IMR-90 (cell line): Measurements from ENCODE around the gene MORC1. TPM values are rescaled to one million over a fixed set of nuclear protein-coding genes. Genes with fewer than 3 reads are reported as not detected.

ENCODE experiments used
- ATAC-seq: fragments of 200-7000 bp; cut with Tn5 transposase; 2 replicates; pipeline ENCODE4 v1.9.1; 2020; ENCODE audit warnings: low read depth, mild to moderate bottlenecking, moderate library complexity
- BruUV-seq: library from RNA; stranded (reverse); fragments of 400-500 nt; replicated peaks from 2 replicates; lab custom pipeline; 2021; lab: Mats Ljungman, UMichigan
- CTCF ChIA-PET: fragments of 300-600 bp; formaldehyde crosslinking; extraction: SDS; loops from one replicate; lab custom pipeline; 2021; ENCODE audit warnings: antibody characterized with exemption; lab: Yijun Ruan, JAX
- POLR2A ChIA-PET: fragments of 300-600 bp; sonication (Branson Sonifier 250); formaldehyde crosslinking; loops from one replicate; lab custom pipeline; 2022; ENCODE audit warnings: antibody characterized with exemption; ENCODE audit not compliant: unreplicated experiment; lab: Charles Lee
- DNase-seq: peaks from one replicate; pipeline ENCODE4 v3.0.0; 2013
- H2AFZ ChIP-seq: replicated peaks from 2 replicates; pipeline ENCODE3; 2013; ENCODE audit warnings: low read length, mild to moderate bottlenecking; ENCODE audit not compliant: poor library complexity
- H2AK5ac ChIP-seq: 2 replicates; pipeline ENCODE4 v1.6.1; 2013; ENCODE audit warnings: low read depth, low read length, inconsistent platforms
- H2AK9ac ChIP-seq: replicated peaks from 2 replicates; pipeline ENCODE3; 2013; ENCODE audit warnings: mild to moderate bottlenecking, low read depth, low read length, moderate library complexity; ENCODE audit not compliant: poor library complexity
- H2BK120ac ChIP-seq: 2 replicates; pipeline ENCODE4 v1.6.1; 2013; ENCODE audit warnings: low read depth, low read length, inconsistent platforms
- H2BK15ac ChIP-seq: 3 replicates; pipeline ENCODE4 v1.6.1; 2013; ENCODE audit warnings: low read depth, low read length, inconsistent platforms
- H2BK20ac ChIP-seq: 2 replicates; pipeline ENCODE4 v1.6.1; 2013; ENCODE audit warnings: low read depth, mild to moderate bottlenecking, inconsistent platforms, low read length, moderate library complexity
- H2BK5ac ChIP-seq: 2 replicates; pipeline ENCODE4 v1.6.1; 2013; ENCODE audit warnings: mild to moderate bottlenecking, low read depth, low read length, inconsistent platforms; ENCODE audit not compliant: poor library complexity, severe bottlenecking
- H3K14ac ChIP-seq: replicated peaks from 2 replicates; pipeline ENCODE4 v1.6.1; 2013; ENCODE audit warnings: low read depth, low read length, inconsistent platforms
- H3K18ac ChIP-seq: 2 replicates; pipeline ENCODE4 v1.6.1; 2013; ENCODE audit warnings: low read depth, low read length, control low read depth
- H3K23ac ChIP-seq: 2 replicates; pipeline ENCODE4 v1.6.1; 2013; ENCODE audit warnings: low read depth, low read length, inconsistent platforms
- H3K27ac ChIP-seq: 2 replicates; pipeline ENCODE4 v1.5.1; 2013; ENCODE audit warnings: mild to moderate bottlenecking, control low read depth, low read length; ENCODE audit not compliant: insufficient read depth
- H3K27me3 ChIP-seq: 2 replicates; pipeline ENCODE4 v1.6.1; 2013; ENCODE audit warnings: low read length; ENCODE audit not compliant: control insufficient read depth, insufficient read depth
- H3K36me3 ChIP-seq: 2 replicates; pipeline ENCODE4 v1.6.1; 2013; ENCODE audit warnings: low read length, mixed read lengths; ENCODE audit not compliant: control insufficient read depth, insufficient read depth
- H3K4ac ChIP-seq: 2 replicates; pipeline ENCODE4 v1.6.1; 2013; ENCODE audit warnings: low read depth, low read length, inconsistent platforms
- H3K4me1 ChIP-seq: 2 replicates; pipeline ENCODE4 v1.6.1; 2013; ENCODE audit warnings: low read length, mixed read lengths; ENCODE audit not compliant: control insufficient read depth, insufficient read depth
- H3K4me2 ChIP-seq: 2 replicates; pipeline ENCODE4 v1.6.1; 2013; ENCODE audit warnings: low read depth, mild to moderate bottlenecking, control low read depth, low read length, moderate library complexity
- H3K4me3 ChIP-seq: 2 replicates; pipeline ENCODE4 v1.5.1; 2013; ENCODE audit warnings: low read depth, mild to moderate bottlenecking, control low read depth, low read length, moderate library complexity; ENCODE audit not compliant: insufficient read depth
- H3K56ac ChIP-seq: 2 replicates; pipeline ENCODE4 v1.6.1; 2013; ENCODE audit warnings: low read length, inconsistent platforms; ENCODE audit not compliant: insufficient read depth; ENCODE audit errors: extremely low read depth
- H3K79me1 ChIP-seq, 2 experiments: 2 replicates each; pipeline ENCODE4 v1.6.1; 2013; ENCODE audit warnings: low read length in 2 of 2, inconsistent platforms in 1 of 2, low read depth in 1 of 2
- H3K9ac ChIP-seq: 2 replicates; pipeline ENCODE4 v1.6.1; 2013; ENCODE audit warnings: low read depth, low read length, control low read depth
- H3K9me1 ChIP-seq: 2 replicates; pipeline ENCODE4 v1.6.1; 2013; ENCODE audit warnings: low read length, inconsistent platforms; ENCODE audit not compliant: insufficient read depth
- H3K9me3 ChIP-seq: 2 replicates; pipeline ENCODE4 v1.6.1; 2013; ENCODE audit warnings: low read length; ENCODE audit not compliant: control insufficient read depth, insufficient read depth
- H4K20me1 ChIP-seq: 2 replicates; pipeline ENCODE4 v1.6.1; 2013; ENCODE audit warnings: low read length, inconsistent platforms; ENCODE audit not compliant: insufficient read depth
- H4K5ac ChIP-seq: 2 replicates; pipeline ENCODE4 v1.6.1; 2013; ENCODE audit warnings: mild to moderate bottlenecking, low read depth, low read length, control low read depth
- H4K8ac ChIP-seq, 2 experiments: 2 replicates each; pipeline ENCODE4 v1.6.1; 2013; ENCODE audit warnings: low read depth in 2 of 2, low read length in 2 of 2, control low read depth in 1 of 2, inconsistent platforms in 1 of 2
- H4K91ac ChIP-seq: 2 replicates; pipeline ENCODE4 v1.6.1; 2013; ENCODE audit warnings: low read depth, low read length, inconsistent platforms; ENCODE audit not compliant: insufficient read depth
- BHLHE40 ChIP-seq: fragments of 150-350 bp; IDR thresholded peaks from 2 replicates; pipeline ENCODE4 v1.6.1; 2016; ENCODE audit warnings: mild to moderate bottlenecking, low read depth, low read length
- CEBPB ChIP-seq: IDR thresholded peaks from 2 replicates; pipeline ENCODE4 v1.6.1; 2012; ENCODE audit warnings: low read depth, low read length, improper control_type of control experiment
- CHD1 ChIP-seq: IDR thresholded peaks from 2 replicates; pipeline ENCODE4 v1.6.1; 2012; ENCODE audit warnings: low read depth, low read length, improper control_type of control experiment
- FOS ChIP-seq: fragments of 150-350 bp; IDR thresholded peaks from 2 replicates; pipeline ENCODE4 v1.6.1; 2016; ENCODE audit warnings: low read depth, low read length
- MAFK ChIP-seq: IDR thresholded peaks from 2 replicates; pipeline ENCODE4 v1.6.1; 2012; ENCODE audit warnings: low read depth, low read length, improper control_type of control experiment
- MAZ ChIP-seq: IDR thresholded peaks from 2 replicates; pipeline ENCODE4 v1.6.1; 2012; ENCODE audit warnings: low read depth, mild to moderate bottlenecking, low read length, improper control_type of control experiment, moderate library complexity, borderline replicate concordance
- MXI1 ChIP-seq: IDR thresholded peaks from 2 replicates; pipeline ENCODE4 v1.6.1; 2012; ENCODE audit warnings: low read depth, mild to moderate bottlenecking, low read length, moderate library complexity, borderline replicate concordance
- NFE2L2 ChIP-seq: fragments of 150-350 bp; IDR thresholded peaks from 2 replicates; pipeline ENCODE4 v1.6.1; 2016; ENCODE audit warnings: low read depth, mild to moderate bottlenecking, low read length
- POLR2A ChIP-seq: IDR thresholded peaks from 2 replicates; pipeline ENCODE4 v1.6.1; 2012; ENCODE audit warnings: mild to moderate bottlenecking, low read depth, low read length
- RAD21 ChIP-seq: IDR thresholded peaks from 2 replicates; pipeline ENCODE4 v1.6.1; 2012; ENCODE audit warnings: low read length, improper control_type of control experiment
- RCOR1 ChIP-seq: IDR thresholded peaks from 2 replicates; pipeline ENCODE4 v1.6.1; 2012; ENCODE audit warnings: mild to moderate bottlenecking, low read length, improper control_type of control experiment; ENCODE audit not compliant: insufficient replicate concordance
- RFX5 ChIP-seq: IDR thresholded peaks from 2 replicates; pipeline ENCODE4 v1.8.0; 2012; ENCODE audit warnings: low read depth, mild to moderate bottlenecking, low read length, moderate library complexity
- SMC3 ChIP-seq: fragments of 150-350 bp; IDR thresholded peaks from 2 replicates; pipeline ENCODE4 v1.6.1; 2016; ENCODE audit warnings: low read depth, mild to moderate bottlenecking, antibody characterized with exemption, low read length, moderate library complexity
- WGBS, 2 experiments: methylation state at CpG; one replicate each; pipeline versions ENCODE4 v1.1.5 to v1.1.7; 2013; ENCODE audit warnings: missing lambda C conversion rate in 2 of 2; ENCODE audit not compliant: insufficient read length in 1 of 2; ENCODE audit errors: extremely low coverage in 2 of 2; 5-methylcytosine and 5-hydroxymethylcytosine counted together
- dilution Hi-C: fragments of 300-500 bp; cut with HindIII; formaldehyde crosslinking; loops from one replicate; pipeline ENCODE4 v1.14.3; 2018; ENCODE audit warnings: low sequenced_read_pairs; ENCODE audit not compliant: unreplicated experiment
- in situ Hi-C: fragments of 300-500 bp; cut with MboI; formaldehyde crosslinking; loops from 3 replicates; pipeline ENCODE4 v1.14.3; 2019; ENCODE audit warnings: low sequenced_read_pairs, inconsistent platforms, mixed read lengths
- intact Hi-C: fragments of 100-400 bp; cut with micrococcal nuclease; formaldehyde crosslinking; loops from 2 replicates; pipeline ENCODE4 v1.10.0; 2022
- polyA plus RNA-seq, 3 experiments: library from polyadenylated mRNA; depleted of rRNA; stranded (reverse); fragments of >200 nt; gene quantifications; 2 replicates each; pipeline ENCODE4 v1.2.3, GENCODE V29; 2012; ENCODE audit warnings: low replicate concordance in 1 of 3
- total RNA-seq: library from RNA; depleted of rRNA; stranded (reverse); fragments of >200 nt; gene quantifications from 2 replicates; pipeline ENCODE4 v1.2.3, GENCODE V29; 2012
- TF ChIP-seq, protein P1 (sequence below): conservative IDR thresholded peaks from 2 replicates; pipeline ENCODE4 v1.5.1; 2012; ENCODE audit warnings: mild to moderate bottlenecking, low read depth, low read length, improper control_type of control experiment
- TF ChIP-seq, protein P2 (sequence below): fragments of 150-350 bp; IDR thresholded peaks from 2 replicates; pipeline ENCODE4 v1.6.1; 2017; ENCODE audit warnings: mild to moderate bottlenecking, antibody characterized with exemption, low read length, low read depth
- TF ChIP-seq, protein P3 (sequence below): fragments of 150-350 bp; IDR thresholded peaks from 2 replicates; pipeline ENCODE4 v1.6.1; 2016; ENCODE audit warnings: low read depth, mild to moderate bottlenecking, low read length, moderate library complexity, borderline replicate concordance

Gene MORC1
- total and polyA plus RNA-seq, 2 of the 4 experiments (the other 2 are of a cell fraction), result not detected

DNA sequence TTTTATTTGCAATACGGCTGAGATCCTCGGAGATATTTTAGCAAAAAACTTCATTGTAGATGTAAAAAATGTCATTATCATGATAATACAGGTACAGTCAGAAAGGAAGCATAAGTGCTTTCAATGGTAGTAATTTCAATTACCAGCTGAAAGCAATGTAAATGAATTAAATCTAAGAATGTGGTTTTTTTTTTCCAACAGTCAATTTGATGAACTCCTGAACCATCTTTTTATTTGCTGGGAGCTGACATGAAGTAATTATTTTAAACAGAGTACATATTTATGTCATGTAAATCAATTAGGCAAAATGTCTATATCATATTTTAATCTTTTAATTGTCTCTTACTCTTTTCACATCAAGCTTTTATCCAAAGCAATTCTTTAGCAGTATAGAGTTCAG is 70.6 kb downstream of the MORC1 start:
- Histone ChIP-seq H2AK9ac (no peak overlapping the region), H3K4me1 (no peaks in the 10 kb centered on the region), H3K14ac (no peak overlapping the region), H3K4me2 (no peak overlapping the region), H2BK5ac (no peak overlapping the region), H3K9ac (no peak overlapping the region), H3K79me1 (no peaks in the 10 kb centered on the region), H3K27me3 (no peaks in the 10 kb centered on the region), H3K4ac (no peak overlapping the region), H2BK15ac (no peak overlapping the region), H3K56ac (no peak overlapping the region), H4K5ac (no peak overlapping the region), H4K8ac (no peak overlapping the region), H2AK5ac (no peak overlapping the region), H4K20me1 (no peaks in the 10 kb centered on the region), H3K4me3 (no peak overlapping the region), H3K18ac (no peak overlapping the region), H2BK120ac (no peak overlapping the region), H2BK20ac (no peak overlapping the region), H3K9me3 (no peaks in the 10 kb centered on the region), H3K9me1 (no peaks in the 10 kb centered on the region), H3K36me3 (no peaks in the 10 kb centered on the region), H3K23ac (no peak overlapping the region), H4K91ac (no peak overlapping the region), H2AFZ (no peak overlapping the region), H3K27ac (no peak overlapping the region)
- TF ChIP-seq RFX5 (no peak), RCOR1 (no peak), MXI1 (no peak), RAD21 (no peak), CEBPB (no peak), MAZ (no peak), MAFK (no peak), FOS (no peak), NFE2L2 (no peak), SMC3 (no peak), POLR2A (no peak), CHD1 (no peak), BHLHE40 (no peak)
- TF ChIP-seq, protein P1, sequence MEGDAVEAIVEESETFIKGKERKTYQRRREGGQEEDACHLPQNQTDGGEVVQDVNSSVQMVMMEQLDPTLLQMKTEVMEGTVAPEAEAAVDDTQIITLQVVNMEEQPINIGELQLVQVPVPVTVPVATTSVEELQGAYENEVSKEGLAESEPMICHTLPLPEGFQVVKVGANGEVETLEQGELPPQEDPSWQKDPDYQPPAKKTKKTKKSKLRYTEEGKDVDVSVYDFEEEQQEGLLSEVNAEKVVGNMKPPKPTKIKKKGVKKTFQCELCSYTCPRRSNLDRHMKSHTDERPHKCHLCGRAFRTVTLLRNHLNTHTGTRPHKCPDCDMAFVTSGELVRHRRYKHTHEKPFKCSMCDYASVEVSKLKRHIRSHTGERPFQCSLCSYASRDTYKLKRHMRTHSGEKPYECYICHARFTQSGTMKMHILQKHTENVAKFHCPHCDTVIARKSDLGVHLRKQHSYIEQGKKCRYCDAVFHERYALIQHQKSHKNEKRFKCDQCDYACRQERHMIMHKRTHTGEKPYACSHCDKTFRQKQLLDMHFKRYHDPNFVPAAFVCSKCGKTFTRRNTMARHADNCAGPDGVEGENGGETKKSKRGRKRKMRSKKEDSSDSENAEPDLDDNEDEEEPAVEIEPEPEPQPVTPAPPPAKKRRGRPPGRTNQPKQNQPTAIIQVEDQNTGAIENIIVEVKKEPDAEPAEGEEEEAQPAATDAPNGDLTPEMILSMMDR, result no peak
- TF ChIP-seq, protein P2, sequence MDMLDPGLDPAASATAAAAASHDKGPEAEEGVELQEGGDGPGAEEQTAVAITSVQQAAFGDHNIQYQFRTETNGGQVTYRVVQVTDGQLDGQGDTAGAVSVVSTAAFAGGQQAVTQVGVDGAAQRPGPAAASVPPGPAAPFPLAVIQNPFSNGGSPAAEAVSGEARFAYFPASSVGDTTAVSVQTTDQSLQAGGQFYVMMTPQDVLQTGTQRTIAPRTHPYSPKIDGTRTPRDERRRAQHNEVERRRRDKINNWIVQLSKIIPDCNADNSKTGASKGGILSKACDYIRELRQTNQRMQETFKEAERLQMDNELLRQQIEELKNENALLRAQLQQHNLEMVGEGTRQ, result no peak
- TF ChIP-seq, protein P3, sequence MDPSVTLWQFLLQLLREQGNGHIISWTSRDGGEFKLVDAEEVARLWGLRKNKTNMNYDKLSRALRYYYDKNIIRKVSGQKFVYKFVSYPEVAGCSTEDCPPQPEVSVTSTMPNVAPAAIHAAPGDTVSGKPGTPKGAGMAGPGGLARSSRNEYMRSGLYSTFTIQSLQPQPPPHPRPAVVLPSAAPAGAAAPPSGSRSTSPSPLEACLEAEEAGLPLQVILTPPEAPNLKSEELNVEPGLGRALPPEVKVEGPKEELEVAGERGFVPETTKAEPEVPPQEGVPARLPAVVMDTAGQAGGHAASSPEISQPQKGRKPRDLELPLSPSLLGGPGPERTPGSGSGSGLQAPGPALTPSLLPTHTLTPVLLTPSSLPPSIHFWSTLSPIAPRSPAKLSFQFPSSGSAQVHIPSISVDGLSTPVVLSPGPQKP, result no peak
- intact Hi-C loops, result no loop called here
- ChIA-PET CTCF (no interaction called here), POLR2A (no interaction called here)
- dilution Hi-C loops, result no loop called here
- DNase-seq (no peak), ATAC-seq (no peak)
- in situ Hi-C loops, result no loop called here
- no TSS peak for BruUV-seq
- WGBS, 2 experiments, result no CpG with 5 or more reads among the region's 2 CpGs
